PC-3 (cell line): ENCODE measurements around the gene UBE2E2.

ENCODE experiments used
- CTCF ChIP-seq: fragments of 300-600 bp; sonication (generic); conservative IDR thresholded peaks from 2 replicates; pipeline ENCODE4 v1.5.1; 2017; ENCODE audit warnings: antibody characterized with exemption, low read depth, mild to moderate bottlenecking, low read length
- EZH2 ChIP-seq: fragments of 300-600 bp; sonication (generic); IDR thresholded peaks from one replicate; pipeline ENCODE4 v1.6.1; 2017; ENCODE audit warnings: antibody characterized with exemption, mild to moderate bottlenecking, low read length; ENCODE audit not compliant: unreplicated experiment

- no peak for TF ChIP-seq EZH2
- TF ChIP-seq CTCF, result no peak
These were observed 347.3 kb downstream of the UBE2E2 start for GRCh38 chr3:23550402-23550801.
